ENCODE measurements around the gene MRPL52.
A peak's percentile ranks its signal among the peaks of the same experiment; 100 is the strongest.
"Not testable (repeated sequence)": the region's sequence is repeated elsewhere in the genome, so short reads cannot be mapped to it uniquely, and the experiment has no call there.

Gene MRPL52

DNA sequence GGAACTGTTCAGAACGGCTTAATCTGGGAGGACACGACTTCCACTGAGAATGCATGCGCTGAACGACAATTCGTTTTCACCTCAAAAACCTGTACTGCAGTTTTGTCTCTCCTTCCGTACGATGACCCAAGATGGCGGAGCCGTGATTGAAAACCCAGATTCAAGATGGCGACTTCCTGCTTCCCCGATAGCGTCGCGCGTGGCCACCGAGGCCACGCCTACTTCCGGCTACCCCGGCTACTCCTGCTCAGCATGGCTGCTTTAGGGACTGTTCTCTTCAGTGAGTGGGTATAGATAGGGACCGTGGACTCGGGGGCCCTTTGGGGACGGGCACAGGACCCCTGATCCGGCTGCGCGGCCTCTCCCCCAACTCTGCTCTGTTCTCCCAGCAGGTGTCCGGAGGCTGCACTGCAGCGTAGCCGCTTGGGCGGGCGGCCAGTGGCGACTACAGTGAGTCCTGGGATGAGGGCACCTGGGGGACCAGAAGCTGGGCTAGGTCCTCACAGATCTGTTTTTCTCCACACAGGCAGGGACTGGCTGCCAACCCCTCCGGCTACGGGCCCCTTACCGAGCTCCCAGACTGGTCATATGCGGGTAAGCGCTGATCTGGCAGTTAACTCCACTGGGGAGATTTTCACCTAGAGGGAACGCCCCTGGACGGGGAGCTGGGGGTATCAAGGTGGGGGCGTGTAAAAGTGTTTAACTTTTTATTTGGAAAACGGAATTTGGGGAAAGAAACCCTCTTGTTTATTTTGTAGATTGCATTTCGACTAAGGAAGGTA lies at the start of gene MRPL52:
Gene MRPL52 (plus strand): TSS at position 227 of the 782 bp plus-strand sequence. CDS start 26 bp downstream, at position 253.
- DNase-seq, result peak; percentile 62

DNA sequence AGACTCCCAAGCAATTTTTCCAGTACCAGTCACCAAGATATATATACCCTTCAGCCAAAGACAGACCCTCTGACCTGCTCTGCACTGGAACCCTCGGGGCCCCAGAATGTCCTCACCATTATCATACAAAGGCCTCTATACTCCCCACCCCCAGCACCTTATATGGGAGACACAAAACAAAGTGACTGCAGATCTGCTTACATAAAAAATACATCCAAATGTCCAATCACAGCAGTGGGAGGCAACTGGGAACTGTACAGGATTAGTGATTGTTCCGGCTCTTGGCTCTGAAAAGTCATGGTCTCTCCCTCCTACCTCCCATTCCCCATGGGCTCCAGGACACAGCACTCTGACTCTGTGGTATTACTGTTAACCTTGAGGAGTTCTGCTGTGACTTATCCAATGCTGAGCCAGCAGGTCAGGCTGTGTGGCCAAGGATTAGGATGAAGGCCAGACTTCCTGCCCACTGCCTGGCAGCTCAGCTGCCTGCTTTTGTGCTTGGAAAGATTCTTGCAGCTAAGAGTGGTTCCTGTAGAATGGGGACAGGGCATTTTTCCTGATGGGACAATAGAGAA lies 49.5 kb upstream of the MRPL52 start:
- no peak for DNase-seq

DNA sequence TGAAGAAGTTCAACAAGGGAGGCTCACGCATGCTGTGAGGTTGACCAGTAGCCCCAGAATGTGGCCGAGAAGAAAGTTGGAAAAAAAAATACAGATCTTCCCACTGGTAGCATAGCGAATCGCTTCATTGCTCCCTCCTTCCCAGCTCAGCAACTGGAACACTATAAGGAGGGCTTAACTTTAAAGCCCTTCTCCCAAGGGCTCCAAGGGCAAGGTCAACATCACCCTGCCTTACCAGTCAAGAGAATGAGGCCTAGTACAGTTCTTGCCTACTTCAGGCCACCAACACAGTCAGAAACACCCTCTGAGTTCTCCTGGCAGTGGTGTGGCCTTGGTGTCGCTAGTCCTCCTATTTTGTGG lies 48.8 kb upstream of the MRPL52 start:
- no peak for DNase-seq

DNA sequence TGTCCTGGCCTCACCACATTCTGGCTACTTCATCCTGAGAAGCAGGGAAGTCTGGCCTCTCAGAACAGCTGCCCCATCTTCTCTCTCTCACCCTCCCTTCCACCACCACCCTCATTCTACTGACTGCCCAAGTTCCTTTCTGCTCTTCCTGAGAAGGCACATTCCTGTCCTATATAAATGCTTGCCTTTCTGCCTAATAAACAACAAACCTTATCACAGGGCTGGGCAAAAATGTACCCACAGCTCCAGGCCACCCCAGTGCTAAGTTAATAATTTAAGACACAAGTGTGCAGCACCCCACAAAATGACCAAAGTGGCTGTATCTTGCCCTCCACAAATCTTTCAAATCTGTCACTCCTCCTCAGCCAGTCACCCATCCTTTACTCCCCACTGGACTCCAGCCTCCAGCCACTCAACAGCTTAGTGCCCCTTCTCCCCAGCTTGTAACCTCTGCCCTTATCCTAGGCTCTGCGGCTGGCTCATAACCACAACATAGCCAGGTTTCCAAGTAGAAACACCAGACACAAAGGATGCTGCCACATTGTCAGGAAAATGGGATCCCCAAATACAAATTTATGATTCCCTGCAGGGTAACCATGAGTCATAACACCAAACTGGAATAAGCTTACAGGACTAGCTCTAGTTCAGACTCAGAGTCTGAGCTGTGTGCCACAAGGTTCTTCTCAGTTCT lies 48.2 kb upstream of the MRPL52 start:
- no peak for DNase-seq

DNA sequence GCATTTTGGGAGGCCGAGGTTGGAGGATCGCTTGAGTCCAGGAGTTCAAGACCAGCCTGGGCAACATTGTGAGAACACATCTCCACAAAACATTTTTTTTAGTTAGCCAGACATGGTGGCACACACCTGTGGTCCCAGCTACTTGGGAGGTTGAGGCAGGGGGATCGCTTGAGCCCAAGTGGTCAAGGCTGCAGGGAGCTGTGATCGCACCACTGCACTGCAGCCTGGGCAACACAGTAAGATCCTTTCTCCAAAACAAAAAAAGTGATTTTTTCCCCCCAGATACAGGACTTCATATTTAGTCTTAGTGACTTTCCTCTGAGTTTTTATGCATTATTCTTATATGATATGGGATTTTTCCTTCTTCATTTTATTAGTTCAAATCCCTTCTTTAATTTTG lies 43.0 kb upstream of the MRPL52 start:
- DNase-seq, result no peak

DNA sequence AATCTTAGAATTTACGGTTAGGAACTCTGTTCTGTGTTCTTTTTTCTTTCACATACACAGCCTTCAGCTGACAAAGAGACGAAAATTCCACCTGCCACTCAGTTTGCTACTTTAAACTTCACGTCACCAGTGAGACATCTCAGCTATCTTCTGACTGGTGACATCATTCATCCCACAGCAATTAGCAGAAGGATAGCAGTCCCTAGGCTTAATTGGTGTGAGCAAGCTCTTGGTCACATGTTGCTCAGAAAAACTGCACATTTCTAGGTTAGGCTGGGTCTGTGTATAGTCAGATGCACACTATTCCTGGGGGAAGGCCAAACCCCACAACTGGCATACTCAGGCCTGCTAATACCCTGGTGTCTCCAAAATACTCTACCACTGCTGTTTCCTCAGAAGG lies 38.4 kb upstream of the MRPL52 start:
- DNase-seq, result no peak

DNA sequence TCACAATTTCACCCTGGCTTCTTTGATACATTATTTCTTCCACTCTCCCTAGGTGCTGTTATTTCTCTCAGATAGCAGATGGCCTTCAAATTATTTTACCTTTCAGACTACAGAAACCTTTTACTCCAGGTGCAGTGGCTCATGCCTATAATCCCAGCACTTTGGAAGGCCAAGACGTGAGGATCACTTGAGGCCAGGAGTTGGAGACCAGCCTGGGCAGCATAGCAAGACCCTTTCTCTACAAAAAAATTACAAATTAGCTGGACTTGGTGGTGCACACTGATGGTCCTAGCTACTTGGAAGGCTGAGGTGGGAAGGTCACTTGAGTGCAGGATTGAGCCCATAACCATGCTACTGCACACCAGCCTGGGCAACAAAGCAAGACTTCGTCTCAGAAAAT lies 37.5 kb upstream of the MRPL52 start:
- no peak for DNase-seq

DNA sequence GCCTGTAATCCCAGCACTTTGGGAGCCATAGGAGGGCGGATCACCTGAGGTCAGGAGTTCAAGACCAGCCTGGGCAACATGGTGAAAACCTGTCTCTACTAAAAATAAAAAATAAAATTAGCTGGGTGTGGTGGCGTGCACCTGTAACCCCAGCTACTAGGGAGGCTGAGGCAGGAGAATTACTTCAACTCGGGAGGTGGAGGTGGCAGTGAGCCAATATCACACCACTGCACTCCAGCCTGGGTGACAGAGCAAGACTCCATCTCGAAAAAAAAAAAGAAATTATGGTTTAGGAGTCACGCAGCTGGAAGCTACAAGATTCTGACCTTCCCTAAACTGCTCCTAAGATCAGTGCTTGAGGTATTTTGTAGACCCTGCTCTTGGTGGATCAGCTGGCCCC lies 36.1 kb upstream of the MRPL52 start:
- DNase-seq, result not testable (repeated sequence)

DNA sequence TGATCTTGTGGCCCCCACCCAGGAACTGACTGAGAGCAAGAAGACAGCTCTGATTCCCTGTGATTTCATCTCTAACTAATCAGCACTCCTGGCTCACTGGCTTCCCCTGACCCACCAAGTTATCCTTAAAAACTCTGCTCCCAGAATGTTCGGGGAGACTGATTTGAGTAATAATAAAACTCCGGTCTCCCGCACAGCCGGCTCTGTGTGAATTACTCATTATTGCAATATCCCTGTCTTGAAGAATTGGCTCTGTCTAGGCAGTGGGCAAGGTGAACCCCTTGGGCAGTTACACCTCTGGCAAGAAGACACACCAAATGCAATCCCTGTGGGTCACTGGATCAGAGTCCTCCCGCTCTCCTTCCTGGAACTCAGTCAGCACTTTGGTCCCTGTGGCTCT lies 35.7 kb upstream of the MRPL52 start:
- no peak for DNase-seq

DNA sequence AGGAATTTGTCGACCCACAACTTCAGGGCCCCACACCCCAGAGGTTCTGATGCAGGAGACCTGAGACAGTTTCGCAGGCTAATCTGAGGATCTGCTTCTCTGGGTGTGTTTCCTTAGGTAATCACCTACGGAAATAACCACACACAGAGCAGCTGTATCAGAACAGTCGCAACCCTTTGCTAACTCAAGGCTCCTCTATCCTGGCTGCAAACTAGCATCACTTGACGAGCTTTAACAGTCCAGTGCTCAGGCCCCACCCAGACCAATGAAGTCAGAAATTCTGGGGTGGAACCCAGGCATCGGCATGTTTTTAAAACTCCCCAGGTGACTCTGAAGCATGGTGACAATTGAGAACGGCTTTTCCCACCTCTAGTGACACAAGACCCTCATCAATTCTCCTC lies 35.1 kb upstream of the MRPL52 start:
- DNase-seq, result no peak

DNA sequence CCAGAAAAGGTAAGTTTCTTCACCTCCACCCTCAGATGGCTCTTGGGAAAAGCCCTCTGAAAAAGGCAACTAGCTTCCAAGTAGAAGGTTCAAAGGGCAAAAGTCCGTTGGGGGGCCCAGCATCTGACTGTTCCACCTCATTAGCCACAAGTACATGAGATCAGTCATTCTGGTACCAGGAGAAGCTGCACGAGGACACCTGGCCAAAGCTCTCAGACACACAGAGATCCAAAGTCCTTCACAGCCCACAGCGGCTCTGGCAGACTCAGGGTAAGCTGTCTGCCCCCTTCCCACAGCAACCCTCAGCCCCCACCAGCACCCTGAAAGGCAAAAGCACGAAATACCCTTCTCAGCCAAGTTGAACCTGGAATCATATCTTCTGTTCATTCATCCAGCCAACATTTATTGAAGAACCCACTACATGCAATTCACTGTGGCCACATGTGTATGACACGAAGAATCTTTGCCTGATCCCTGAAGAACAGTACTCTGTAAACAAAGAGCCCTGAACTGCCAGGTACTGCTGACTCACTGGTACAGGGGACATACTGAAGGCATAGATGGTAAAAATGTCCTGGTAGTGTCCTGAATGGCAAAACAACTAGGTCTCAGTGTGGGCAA lies 33.5 kb upstream of the MRPL52 start:
- DNase-seq, result no peak

DNA sequence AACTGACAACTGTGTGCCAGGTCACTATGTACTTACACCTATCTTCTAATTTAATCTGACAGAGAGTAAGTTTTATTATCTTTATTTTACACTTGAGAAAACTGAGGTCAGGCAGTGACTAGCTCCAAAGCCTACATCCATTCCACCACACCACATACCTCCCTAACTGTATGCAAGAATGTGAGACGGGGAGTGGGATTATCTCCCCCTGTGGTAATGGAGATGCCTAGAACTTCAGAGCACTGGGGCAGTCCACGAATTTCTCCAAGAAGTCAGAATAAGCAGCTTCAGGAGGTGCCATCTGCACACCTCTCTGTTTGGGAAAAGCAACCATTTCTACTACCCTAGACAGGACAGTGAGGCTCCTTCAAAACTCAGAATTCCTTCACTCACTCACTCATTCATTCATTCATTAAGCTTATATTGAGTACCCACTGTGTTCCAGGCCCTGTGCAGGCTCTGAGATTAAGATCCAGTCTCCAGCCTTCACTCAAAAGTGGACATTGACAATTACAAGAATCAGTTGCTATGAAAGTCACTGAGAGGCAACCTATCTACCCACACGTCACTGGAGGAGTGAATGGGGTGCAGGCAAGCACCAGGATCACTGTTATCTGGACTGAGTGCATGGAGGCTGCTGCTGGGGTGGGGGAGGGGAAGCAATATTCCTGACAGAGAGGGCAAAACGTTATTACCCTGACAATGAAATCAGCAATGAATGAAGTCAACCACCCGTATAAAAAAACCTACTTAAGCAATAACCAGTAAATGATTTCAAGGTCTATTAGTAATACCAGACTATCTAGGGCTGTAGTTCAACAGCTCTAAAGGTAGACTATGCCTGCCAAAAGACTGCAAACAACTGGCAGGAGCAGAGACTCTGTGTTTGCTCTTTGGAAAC lies 32.4 kb upstream of the MRPL52 start:
- DNase-seq, result no peak

DNA sequence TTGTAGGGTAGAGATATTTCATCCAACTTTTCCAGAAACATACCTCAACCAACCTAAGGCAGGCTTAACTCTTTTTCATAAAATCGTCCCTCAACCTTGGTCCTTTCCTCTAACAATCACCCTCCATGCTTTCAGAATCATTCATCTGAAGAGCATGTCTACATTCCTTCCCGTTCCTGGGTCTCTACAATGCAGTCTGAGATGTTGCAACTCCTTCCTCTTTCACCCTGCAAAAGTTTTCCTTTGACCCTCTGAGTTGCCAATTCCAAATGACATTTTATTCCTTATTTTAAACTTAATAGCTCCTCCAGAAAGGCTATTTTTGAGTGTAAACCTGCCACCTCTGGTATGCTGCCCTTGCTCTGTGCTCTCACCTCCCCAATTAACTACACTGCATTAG lies 31.2 kb upstream of the MRPL52 start:
- no peak for DNase-seq

DNA sequence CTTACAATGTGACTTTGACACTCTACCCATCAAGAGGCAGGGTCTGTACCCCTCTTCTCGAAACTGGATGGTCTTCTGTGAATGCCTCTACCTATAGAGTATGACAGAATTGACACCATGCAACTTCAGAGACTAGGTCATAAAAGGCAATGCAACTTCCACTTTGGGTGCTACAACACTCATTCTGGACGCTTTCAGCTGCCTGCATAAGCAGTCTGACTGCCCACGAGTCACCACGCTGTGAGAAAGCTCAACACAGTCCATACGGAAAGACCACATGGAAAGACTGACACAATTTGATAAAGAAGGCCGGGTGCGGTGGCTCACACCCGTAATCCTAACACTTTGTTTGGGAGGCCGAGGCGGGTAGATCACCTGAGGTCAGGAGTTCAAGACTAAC lies 29.3 kb upstream of the MRPL52 start:
- DNase-seq, result no peak

DNA sequence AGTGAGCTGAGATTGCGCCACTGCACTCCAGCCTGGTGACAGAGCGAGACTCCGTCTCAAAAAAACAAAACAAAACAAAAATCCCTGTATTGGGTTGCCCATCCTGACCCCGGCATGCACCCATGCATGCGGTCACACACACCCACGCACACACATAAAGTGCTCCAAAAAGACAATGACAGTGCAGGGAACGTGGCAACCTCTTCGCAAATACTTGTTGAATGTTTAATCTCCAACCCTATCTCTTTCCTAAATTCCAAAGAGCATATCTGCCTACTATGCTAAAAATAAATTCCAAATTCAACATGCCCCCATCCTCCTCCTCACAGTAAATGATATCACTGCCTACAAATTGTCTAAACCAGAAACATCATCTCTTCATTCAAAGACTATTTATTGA lies 28.0 kb upstream of the MRPL52 start:
- DNase-seq, result no peak

DNA sequence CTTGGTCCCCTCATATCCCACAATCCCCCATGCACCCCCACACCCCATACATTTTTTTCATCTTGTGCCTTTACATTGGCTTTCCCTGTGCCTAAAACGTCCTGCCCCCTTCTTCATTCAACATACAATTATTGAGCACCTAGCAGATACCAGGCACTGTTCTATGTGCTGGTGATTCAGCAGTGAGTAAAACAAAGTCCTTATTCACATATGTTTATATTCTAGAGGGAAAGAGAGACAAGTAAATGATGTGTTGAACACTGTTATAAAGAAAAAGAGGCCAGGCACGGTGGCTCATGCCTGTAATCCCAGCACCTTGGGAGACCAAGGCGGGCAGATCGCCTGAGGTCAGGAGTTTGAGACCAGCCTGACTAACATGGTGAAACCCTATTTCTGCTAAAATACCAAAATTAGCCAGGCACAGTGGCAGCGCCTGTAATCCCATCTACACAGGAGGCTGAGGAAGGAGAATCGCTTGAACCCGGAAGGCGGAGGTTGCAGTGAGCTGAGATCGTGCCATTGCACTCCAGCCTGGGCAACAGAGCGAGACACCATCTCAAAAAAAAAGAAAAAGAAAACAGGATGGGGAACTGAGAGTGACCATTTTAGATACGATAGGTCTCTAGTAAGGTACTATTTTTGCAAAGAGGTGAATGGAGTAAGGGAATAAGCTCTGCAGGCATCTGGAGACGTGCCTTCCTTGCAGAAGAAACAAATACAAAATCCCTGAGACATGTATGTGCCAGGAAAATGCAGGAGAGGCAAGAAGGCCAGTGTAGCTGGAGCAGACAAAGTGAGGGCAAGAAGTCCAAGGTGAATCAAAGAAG lies 26.6 kb upstream of the MRPL52 start:
- no peak for DNase-seq

DNA sequence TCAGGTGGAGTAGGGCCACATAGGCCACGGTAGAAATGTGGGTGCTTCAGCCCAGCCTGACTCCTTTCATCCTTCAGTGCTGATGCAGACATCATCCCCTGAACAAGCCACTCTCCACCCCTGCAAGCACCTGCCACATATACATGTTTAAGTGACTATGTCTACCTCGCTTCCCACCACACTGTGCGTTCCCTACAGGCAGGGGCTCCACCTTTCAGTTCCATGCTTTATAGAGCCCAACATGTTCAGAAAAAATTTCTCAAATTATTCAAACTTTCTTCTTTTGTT lies 26.1 kb upstream of the MRPL52 start:
- no peak for DNase-seq

DNA sequence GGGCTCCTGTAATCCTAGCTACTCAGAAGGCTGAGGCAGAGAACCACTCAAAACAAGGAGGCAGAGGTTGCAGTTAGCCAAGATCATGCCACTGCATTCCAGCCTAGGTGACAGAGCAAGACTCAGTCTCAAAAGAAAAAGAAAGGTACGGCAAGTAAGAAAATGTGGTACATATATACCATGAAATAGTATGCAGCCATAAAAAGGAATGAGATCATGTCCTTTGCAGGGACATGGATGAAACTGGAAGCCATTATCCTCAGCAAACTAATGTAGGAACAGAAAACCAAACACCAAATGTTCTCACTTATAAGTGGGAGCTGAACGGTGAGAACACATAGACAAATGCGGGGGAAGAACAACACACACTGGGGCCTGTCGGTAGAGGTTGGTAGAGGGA lies 24.5 kb upstream of the MRPL52 start:
- not testable (repeated sequence) for DNase-seq

DNA sequence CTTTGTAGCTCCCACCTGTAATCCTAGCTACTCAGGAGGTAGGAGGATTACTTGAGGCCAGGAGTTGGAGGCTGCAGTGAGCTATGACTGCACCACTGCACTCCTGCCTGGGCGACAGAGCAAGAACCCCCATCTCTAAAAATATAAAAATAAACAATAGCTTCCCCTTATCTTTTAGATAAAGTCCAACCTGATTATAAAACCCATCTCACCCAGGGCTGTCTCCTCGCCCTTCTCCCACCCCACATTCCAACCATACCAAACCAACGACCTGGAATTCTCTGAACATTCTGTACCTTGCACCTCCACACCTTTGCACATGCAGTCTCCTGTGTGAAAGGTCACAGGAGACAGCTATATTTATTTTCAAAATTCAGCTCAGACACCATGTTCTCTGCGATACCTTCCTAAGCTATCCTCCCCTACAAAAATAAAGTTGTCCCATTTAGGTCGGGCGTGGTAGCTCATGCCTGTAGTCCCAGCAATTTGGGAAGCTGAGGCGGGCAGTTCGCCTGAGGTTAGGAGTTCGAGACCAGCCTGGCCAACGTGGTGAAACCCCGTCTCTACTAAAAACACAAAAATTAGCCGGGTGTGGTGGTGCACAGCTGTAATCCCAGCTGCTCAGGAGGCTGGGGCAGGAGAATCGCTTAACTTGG lies 22.1 kb upstream of the MRPL52 start:
- no peak for DNase-seq

DNA sequence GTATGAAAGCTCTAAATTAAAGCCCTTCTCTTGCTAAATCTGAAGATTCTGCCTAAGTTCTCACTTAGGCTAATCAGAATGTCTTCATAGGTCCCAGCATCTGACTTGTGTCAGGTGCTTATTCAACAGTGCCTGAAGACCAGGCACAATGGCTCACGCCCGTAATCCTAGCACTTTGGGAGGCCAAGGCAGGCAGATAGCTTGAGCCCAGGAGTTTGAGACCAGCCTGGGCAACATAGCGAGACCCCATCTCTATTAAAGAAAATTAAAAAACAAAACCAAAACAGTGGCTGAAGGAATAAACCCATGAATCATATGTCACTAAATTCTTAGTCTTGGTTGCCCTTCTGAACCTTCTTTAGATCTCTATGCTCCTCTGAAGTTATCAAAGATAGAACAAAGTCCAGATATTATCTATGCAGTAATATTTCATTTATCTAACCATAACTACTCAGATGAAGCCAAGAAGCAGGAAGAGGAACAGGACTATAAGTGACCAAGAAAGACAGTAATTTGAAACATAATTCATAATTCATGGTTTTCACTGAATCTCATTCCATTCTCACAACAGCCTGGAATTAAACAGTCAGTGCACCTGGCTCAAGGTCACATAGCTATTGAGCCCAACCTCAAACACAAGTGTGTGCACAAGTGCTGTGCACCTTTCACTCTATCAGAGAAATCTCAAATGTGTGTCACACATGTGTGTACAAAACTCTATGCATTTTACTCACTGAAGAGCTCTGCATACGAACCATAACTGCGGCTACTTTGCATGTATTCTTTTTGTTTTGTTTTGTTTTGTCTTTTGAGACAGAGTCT lies 21.1 kb upstream of the MRPL52 start:
- no peak for DNase-seq

DNA sequence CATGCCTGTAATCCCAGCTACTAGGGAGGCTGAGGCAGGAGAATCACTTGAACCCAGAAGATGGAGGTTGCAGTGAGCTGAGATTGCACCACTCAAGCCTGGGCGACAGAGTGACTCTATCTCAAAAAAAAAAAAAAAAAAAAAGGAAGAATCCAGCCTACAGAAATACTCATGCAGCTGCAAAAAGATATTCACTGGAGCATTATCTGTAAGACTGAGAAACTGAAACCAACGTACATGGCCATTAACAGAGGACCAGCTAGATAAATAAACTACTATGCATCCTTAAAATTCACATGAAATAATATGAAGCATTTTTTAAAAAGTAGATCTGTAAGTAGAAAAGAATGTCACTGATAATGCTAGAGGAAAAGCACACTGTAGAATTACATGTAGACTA lies 18.0 kb upstream of the MRPL52 start:
- DNase-seq, result no peak
